Glomerular endothelial cell (primary cell): ENCODE data around the gene TEX13B. TPM values are rescaled to one million over a fixed set of nuclear protein-coding genes. Genes with fewer than 3 reads are reported as not detected.
A peak's percentile ranks its signal among the peaks of the same experiment; 100 is the strongest.
"Not testable (repeated sequence)": the region's sequence is repeated elsewhere in the genome, so short reads cannot be mapped to it uniquely, and the experiment has no call there.

ENCODE experiments used
- DNase-seq: peaks from one replicate; pipeline ENCODE4 v3.0.0-alpha.2; 2011; ENCODE audit warnings: low read depth, low spot score; ENCODE audit errors: extremely low read depth
- total RNA-seq: library from RNA; depleted of rRNA; stranded (reverse); fragments of >200 nt; gene quantifications from 2 replicates; pipeline ENCODE4 v1.2.3, GENCODE V29; 2015

The TEX13B gene, protein sequence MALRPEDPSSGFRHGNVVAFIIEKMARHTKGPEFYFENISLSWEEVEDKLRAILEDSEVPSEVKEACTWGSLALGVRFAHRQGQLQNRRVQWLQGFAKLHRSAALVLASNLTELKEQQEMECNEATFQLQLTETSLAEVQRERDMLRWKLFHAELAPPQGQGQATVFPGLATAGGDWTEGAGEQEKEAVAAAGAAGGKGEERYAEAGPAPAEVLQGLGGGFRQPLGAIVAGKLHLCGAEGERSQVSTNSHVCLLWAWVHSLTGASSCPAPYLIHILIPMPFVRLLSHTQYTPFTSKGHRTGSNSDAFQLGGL
- 0.47 TPM in 1 of 2 replicates, not detected in the other for total RNA-seq

DNA sequence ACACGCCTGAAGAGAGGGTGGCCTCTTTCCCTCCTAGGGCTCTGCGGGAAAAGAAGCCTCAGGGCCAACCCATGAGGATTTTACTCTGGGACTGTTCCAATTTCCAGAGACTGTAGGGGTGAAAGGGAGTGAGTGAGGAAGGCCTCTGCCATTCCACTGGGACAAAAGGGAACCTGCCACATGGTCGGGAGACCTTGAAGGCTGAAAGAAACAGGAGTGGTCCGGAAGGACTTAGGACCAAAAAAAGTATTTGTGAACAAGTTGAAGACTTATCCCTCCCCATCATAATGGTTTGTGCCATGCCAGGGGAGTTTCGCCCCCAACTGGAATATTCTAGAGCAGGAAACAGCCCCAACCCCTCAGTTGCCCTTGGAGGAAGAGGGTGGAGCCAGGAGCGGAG is at the start of gene TEX13B:
Gene TEX13B (minus strand): TSS at position 15 of the 400 bp plus-strand sequence. CDS start 243 bp downstream, outside the sequence.
- DNase-seq = no peak

GRCh38 chrX:108029928-108030711 is 48.0 kb upstream of the TEX13B start:
- no peak for DNase-seq

DNA sequence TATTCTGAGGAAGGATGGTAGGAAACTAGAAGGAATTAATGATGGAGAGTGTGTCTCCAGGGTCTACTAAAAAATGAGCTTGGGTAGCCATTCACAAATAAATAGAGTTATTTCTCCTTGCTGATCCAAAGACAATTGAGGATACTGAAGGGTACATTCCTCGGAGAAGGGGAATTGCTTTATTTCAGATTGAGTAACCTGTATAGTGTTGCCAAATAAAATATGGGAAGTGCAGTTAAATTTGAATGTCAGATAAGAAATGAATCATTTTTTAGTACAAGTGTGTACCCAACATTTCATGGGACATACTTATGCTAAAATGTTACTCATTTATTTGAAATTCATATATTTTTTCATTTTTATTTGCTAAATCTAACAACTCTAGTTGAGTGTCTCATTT is 46.7 kb upstream of the TEX13B start:
- DNase-seq = no peak

GRCh38 chrX:108025954-108026600 is 43.9 kb upstream of the TEX13B start:
- DNase-seq = peak; percentile 64

DNA sequence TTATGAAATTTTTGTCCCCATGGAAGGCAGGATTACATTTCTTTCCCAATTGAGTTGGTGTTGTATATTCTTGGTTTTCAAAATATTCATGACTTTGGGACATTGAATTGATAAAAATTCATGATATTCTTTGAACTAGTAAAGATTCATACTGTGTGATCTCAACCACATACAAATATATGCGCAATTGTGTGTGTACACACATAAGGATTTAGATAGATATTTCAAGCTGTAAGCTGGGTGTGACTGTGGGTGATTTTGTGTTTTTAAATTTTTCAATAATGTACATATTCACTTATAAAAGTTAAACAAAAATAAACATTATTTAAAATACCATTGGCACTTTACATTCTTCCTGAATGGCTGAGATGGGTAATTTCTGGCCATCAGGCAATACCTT is 43.2 kb upstream of the TEX13B start:
- DNase-seq = no peak

DNA sequence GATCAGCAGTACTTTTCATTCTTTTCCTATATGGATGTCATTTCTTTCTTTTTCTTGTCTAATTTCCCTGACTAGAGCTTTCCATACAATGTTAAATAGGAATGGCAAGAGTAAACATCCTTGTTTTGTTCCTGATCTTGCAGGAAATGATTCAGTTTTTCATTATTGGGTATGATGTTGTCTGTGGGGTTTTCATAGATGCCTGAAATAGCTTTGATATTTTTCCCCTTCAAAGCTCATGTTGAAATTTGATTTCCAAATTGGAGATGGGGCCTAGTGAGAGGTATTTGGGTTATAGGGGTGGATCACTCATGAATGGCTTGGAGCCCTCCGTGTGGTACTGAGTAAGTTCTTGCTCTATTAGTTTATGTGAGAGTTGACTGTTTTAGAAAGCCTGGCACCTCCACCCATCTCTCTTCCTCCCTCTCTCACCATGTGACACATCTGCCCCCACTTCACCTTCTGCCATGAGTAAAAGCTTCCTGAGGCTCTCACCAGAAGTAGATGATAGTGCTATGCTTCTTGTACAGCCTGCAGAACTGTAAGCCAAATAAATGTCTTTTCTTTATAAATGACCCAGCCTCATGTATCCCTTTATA is 40.4 kb upstream of the TEX13B start:
- DNase-seq = no peak

- no peak for DNase-seq
Observed at GRCh38 chrX:108020631-108021030, 38.5 kb upstream of the TEX13B start.

- no peak for DNase-seq
Observed at GRCh38 chrX:108019382-108019875, 37.3 kb upstream of the TEX13B start.

- DNase-seq = no peak
Observed at GRCh38 chrX:108018656-108019381, 36.6 kb upstream of the TEX13B start.

DNA sequence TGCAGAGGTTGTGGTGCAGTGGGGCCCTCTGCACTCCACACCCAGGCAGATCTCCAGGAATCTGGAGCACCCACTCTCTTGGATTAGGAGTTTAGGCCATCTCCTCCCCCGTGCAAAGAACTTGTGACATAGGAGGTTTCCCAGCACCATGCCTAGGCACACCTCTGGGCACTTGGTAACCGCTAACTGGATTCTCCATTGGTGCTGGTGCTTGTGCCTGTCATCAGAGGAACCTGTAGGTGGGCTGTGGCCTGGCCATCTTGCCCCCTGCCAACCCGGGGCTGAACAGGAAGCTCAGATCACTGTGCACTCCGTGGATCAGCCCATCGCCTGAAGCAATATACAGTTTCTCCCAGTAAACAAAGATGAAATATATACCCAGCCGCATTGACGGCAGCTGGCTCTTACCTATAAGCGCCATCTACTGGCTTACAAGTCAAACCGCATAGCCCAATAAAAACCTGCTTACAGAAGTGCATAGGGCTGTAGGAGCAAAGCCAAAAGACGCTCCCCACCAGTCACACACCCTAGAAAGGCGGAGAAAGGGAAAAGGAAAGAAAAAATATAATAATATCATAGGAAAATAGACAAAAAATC is 19.1 kb upstream of the TEX13B start:
- DNase-seq = no peak

DNA sequence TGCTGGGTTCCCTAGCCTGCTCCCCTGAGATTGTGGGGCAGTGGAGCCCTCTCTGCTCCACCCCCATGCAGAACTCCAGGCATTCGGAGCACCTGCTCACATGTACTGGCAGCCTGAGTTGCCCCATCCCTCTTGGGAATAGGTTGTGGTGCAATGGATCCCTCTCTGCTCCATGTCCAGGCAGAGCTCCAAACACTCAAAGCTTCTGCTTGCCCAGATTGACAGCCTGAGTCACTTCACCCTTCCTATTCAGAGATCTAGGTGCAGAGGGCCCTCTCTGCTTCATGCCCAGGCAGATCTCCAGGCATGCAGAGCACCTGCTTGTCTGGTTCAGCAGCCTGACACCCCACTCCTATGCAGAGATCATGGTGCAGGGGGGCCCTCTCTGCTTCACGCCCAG is 18.6 kb upstream of the TEX13B start:
- no peak for DNase-seq

- no peak for DNase-seq
Observed at GRCh38 chrX:107996124-107996523, 14.0 kb upstream of the TEX13B start.

DNA sequence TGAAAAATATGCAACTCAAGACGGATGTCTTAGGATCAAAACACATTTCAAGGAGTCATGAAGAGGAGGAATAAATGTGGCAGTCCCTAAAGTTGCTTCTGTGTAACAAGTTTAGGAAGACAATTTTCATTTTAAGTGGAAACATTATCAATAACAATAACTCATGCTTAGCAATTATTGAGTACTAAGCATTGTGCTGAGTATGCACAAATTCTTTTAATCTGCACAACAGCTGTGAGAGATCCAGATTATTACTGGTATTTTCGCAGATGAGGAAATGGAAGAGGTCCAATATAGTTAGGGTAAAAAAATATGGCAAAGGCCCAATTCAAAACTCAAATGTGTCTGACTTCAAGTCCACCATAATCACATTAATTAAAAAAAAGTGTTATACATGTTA is 2.9 kb upstream of the TEX13B start:
- DNase-seq = no peak

DNA sequence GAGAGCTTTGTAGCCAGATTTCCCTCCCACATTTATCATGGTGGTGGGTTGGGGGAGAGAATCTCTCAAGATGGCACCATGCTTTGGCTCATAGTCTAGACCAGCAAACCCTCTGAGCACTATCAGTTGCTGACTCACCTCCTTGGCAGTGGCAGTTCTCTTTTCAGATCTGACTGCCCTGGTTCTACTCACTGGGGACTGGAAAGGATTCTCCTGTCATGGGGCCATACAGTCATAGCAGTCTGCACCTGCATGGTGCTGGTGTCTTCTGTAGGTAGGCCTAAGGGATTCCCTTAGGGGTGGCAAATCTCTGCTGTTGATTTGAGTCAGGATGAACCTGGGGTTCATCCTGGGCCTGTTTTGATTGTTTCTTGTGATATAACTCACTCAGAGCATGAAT is 2.6 kb downstream of the TEX13B start:
- no peak for DNase-seq

- DNase-seq = peak; percentile 4
Observed at GRCh38 chrX:107978707-107979307, 3.4 kb downstream of the TEX13B start.

DNA sequence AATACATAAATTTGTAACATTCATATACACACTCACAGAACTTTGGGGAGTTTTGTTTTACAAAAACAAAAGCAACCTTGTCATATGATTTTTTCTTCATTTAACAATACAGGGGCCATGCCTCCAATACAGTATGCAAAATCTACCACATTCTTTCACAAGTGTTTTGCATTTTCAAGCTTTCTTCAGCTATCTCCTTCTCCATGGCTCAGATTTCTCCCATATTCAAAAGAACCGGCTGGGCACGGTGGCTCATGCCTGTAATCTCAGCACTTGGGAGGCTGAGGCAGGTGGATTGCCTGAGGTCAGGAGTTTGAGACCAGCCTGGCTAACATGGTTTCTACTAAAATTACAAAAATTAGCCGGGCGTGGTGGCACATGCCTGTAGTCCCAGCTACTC is 4.1 kb downstream of the TEX13B start:
- DNase-seq = no peak

DNA sequence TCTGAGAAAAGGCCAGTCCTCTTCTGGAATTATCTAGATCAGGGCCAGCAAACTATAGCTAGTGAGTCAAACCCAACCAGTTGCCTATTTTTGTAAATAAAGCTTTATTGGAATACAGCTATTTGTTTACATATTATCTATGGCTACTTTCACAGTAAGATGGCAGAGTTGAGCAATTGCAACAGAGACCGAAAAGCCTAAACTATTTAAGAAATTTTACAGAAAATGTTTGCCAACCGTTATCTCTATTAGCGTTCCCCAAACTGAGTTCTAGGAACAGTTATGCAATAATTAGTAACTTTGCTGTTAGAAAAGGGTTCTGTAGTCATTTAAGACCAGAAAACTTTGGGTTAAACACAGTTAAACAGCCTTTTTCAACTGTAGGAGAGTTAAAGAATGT is 10.5 kb downstream of the TEX13B start:
- DNase-seq = no peak

- no peak for DNase-seq
Observed at GRCh38 chrX:107970073-107970472, 12.1 kb downstream of the TEX13B start.

GRCh38 chrX:107968623-107969022 is 13.5 kb downstream of the TEX13B start:
- DNase-seq = no peak

GRCh38 chrX:107955337-107955736 is 26.8 kb downstream of the TEX13B start:
- not testable (repeated sequence) for DNase-seq
